A673 (cell line): ENCODE results near the gene IPO13. TPM values are rescaled to one million over a fixed set of nuclear protein-coding genes. Genes with fewer than 3 reads are reported as not detected.

ENCODE experiments used
- BruUV-seq: library from RNA; stranded (reverse); fragments of 400-500 nt; replicated peaks from 2 replicates; lab custom pipeline; 2021; lab: Mats Ljungman, UMichigan
- CTCF ChIA-PET: fragments of 300-600 bp; sonication (Branson Sonifier 250); formaldehyde crosslinking; loops from one replicate; lab custom pipeline; 2022; ENCODE audit warnings: antibody characterized with exemption; lab: Charles Lee
- POLR2A ChIA-PET: fragments of 300-600 bp; sonication (Branson Sonifier 250); formaldehyde crosslinking; loops from one replicate; lab custom pipeline; 2022; ENCODE audit warnings: antibody characterized with exemption; ENCODE audit not compliant: low non-redundant PET; lab: Charles Lee
- DNase-seq: peaks from one replicate; pipeline ENCODE4 v3.0.0-alpha.2; 2015; ENCODE audit warnings: low spot score
- H3K27ac ChIP-seq: fragments of 200-600 bp; sonication (generic); 2 replicates; pipeline ENCODE4 v1.5.1; 2016; ENCODE audit warnings: mixed run types, low read depth, mild to moderate bottlenecking, mixed read lengths, antibody characterized with exemption, low read length; ENCODE audit not compliant: poor library complexity, severe bottlenecking
- H3K27me3 ChIP-seq: fragments of 200-600 bp; sonication (generic); replicated peaks from 2 replicates; pipeline ENCODE4 v1.6.1; 2017; ENCODE audit warnings: mixed run types, low read depth, mild to moderate bottlenecking, mixed read lengths, antibody characterized with exemption, low read length; ENCODE audit not compliant: insufficient read depth, poor library complexity
- H3K36me3 ChIP-seq: fragments of 200-600 bp; sonication (generic); 2 replicates; pipeline ENCODE4 v1.6.1; 2016; ENCODE audit warnings: mixed run types, mild to moderate bottlenecking, mixed read lengths, antibody characterized with exemption, low read length; ENCODE audit not compliant: insufficient read depth, poor library complexity, severe bottlenecking
- H3K4me1 ChIP-seq: fragments of 200-600 bp; sonication (generic); 2 replicates; pipeline ENCODE4 v1.6.1; 2017; ENCODE audit warnings: mixed run types, mild to moderate bottlenecking, mixed read lengths, antibody characterized with exemption, low read length; ENCODE audit not compliant: insufficient read depth, poor library complexity, severe bottlenecking
- H3K4me3 ChIP-seq: fragments of 200-600 bp; sonication (generic); 2 replicates; pipeline ENCODE4 v1.5.1; 2016; ENCODE audit warnings: low read depth, mixed run types, mild to moderate bottlenecking, mixed read lengths, low read length; ENCODE audit not compliant: poor library complexity, severe bottlenecking
- H3K9me3 ChIP-seq: fragments of 200-600 bp; sonication (generic); 2 replicates; pipeline ENCODE4 v1.6.1; 2016; ENCODE audit warnings: mixed run types, low read depth, mild to moderate bottlenecking, mixed read lengths, antibody characterized with exemption, low read length; ENCODE audit not compliant: poor library complexity, severe bottlenecking
- EZH2 ChIP-seq: fragments of 200-600 bp; sonication (generic); IDR thresholded peaks from 2 replicates; pipeline ENCODE4 v1.6.1; 2017; ENCODE audit warnings: borderline replicate concordance, low read depth, mild to moderate bottlenecking, mixed read lengths, antibody characterized with exemption, low read length; ENCODE audit not compliant: poor library complexity, severe bottlenecking
- intact Hi-C: fragments of 100-400 bp; cut with micrococcal nuclease; formaldehyde crosslinking; loops from one replicate; pipeline ENCODE4 v1.10.0; 2022; ENCODE audit not compliant: unreplicated experiment
- total RNA-seq: library from RNA; stranded (reverse); gene quantifications from 2 replicates; pipeline ENCODE4 v1.2.3, GENCODE V29; 2021
- TF ChIP-seq, protein P1 (sequence below): fragments of 300-800, 200-600 bp; sonication (generic); conservative IDR thresholded peaks from 2 replicates; pipeline ENCODE4 v1.5.1; 2017; ENCODE audit warnings: low read depth, mild to moderate bottlenecking, antibody characterized with exemption, low read length, moderate library complexity, mixed read lengths

The IPO13 gene
- total RNA-seq, 1 experiment from 2014 or later, result 53.4 TPM

DNA sequence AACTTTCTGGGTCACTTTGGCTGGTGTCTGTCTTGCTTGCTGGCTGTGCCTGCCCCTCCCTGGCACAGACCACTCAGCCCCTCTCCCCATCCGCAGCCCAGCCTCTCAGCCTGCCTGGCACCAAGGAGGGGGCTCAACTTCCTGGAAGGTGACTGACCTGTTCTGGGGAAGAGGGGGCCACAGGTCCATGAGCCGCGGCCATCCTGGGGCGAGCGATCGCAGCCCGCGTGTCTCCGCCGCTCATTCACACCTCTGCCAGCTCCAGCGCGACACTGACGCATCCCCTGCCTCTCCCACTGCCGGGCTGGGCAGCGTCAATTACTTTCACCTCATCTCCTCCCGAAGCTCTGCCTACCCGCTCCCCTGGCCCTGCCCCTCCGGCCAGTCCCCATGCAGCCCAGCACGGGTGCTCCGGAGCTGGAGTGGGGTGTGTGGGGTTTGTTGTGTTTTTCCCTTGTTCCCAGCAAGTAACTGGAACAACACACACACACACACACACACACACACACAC is 70.2 kb downstream of the IPO13 start:
- no peaks in the 10 kb centered on the region for H3K9me3 ChIP-seq
- intact Hi-C loops, result no loop called here
- TF ChIP-seq, protein P1, sequence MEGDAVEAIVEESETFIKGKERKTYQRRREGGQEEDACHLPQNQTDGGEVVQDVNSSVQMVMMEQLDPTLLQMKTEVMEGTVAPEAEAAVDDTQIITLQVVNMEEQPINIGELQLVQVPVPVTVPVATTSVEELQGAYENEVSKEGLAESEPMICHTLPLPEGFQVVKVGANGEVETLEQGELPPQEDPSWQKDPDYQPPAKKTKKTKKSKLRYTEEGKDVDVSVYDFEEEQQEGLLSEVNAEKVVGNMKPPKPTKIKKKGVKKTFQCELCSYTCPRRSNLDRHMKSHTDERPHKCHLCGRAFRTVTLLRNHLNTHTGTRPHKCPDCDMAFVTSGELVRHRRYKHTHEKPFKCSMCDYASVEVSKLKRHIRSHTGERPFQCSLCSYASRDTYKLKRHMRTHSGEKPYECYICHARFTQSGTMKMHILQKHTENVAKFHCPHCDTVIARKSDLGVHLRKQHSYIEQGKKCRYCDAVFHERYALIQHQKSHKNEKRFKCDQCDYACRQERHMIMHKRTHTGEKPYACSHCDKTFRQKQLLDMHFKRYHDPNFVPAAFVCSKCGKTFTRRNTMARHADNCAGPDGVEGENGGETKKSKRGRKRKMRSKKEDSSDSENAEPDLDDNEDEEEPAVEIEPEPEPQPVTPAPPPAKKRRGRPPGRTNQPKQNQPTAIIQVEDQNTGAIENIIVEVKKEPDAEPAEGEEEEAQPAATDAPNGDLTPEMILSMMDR, result no peak
- no peak for TF ChIP-seq EZH2
- peaks cover 13% of the 10 kb centered on the region for H3K4me1 ChIP-seq
- H3K27ac ChIP-seq, result no peak overlapping the region
- POLR2A ChIA-PET, result no interaction called here
- no TSS peak for BruUV-seq
- H3K4me3 ChIP-seq, result no peak overlapping the region
- H3K27me3 ChIP-seq, result no peaks in the 10 kb centered on the region
- CTCF ChIA-PET, result no interaction called here
- H3K36me3 ChIP-seq, result no peaks in the 10 kb centered on the region
- DNase-seq, result no peak

Other genes with a start within 250 kb of the IPO13 start
- gene ST3GAL3, start 239.4 kb upstream of the IPO13 start, total RNA-seq, result 26.8 and 30.7 TPM in 2 replicates
- 25.1 and 28.1 TPM in 2 replicates for gene ARTN, start 13.1 kb upstream of the IPO13 start, total RNA-seq
- 44.8 and 52.8 TPM in 2 replicates for gene DPH2, start 23.1 kb downstream of the IPO13 start, total RNA-seq
- gene ATP6V0B, start 28.0 kb downstream of the IPO13 start, total RNA-seq, result 153 and 181 TPM in 2 replicates
- 71.5 and 76.4 TPM in 2 replicates for gene B4GALT2, start 32.3 kb downstream of the IPO13 start, total RNA-seq
- 5.6 and 7.9 TPM in 2 replicates for gene CCDC24, start 44.6 kb downstream of the IPO13 start, total RNA-seq
- 31.4 and 40.8 TPM in 2 replicates for gene SLC6A9, start 84.5 kb downstream of the IPO13 start, total RNA-seq
- not detected in 2 replicates for gene KLF17, start 171.9 kb downstream of the IPO13 start, total RNA-seq
- not detected in 2 replicates for gene KLF18, start 194.7 kb downstream of the IPO13 start, total RNA-seq